ENCODE results near the gene LRRIQ4.

Gene LRRIQ4

GRCh38 chr3:169865176-169865767 lies 52.6 kb downstream of the LRRIQ4 start:
- H3K27me3 ChIP-seq (ENCODE audit: insufficient read depth, low read length), result no peaks in the 10 kb centered on the region
- H3K4me3 ChIP-seq (ENCODE audit: low read length), result no peak overlapping the region
- no peaks in the 10 kb centered on the region for H3K9me3 ChIP-seq (ENCODE audit: insufficient read depth, low read depth, low read length)
- H3K9ac ChIP-seq (ENCODE audit: low read depth, low read length), result no peak overlapping the region
- no peak overlapping the region for H3K27ac ChIP-seq (ENCODE audit: low read length)
- H3K36me3 ChIP-seq (ENCODE audit: insufficient read depth, low read depth, low read length), result no peaks in the 10 kb centered on the region
- H3K4me1 ChIP-seq (ENCODE audit: insufficient read depth, low read length), result peaks cover 8% of the 10 kb centered on the region; the same call in 1 of the 2 replicates

GRCh38 chr3:169867584-169868210 lies 55.0 kb downstream of the LRRIQ4 start:
- H3K27ac ChIP-seq (ENCODE audit: low read length), result no peak overlapping the region
- no peaks in the 10 kb centered on the region for H3K36me3 ChIP-seq (ENCODE audit: insufficient read depth, low read depth, low read length)
- H3K9ac ChIP-seq (ENCODE audit: low read depth, low read length), result no peak overlapping the region
- H3K27me3 ChIP-seq (ENCODE audit: insufficient read depth, low read length), result no peaks in the 10 kb centered on the region
- no peaks in the 10 kb centered on the region for H3K9me3 ChIP-seq (ENCODE audit: insufficient read depth, low read depth, low read length)
- peaks cover 2% of the 10 kb centered on the region; the same call in 1 of the 2 replicates for H3K4me1 ChIP-seq (ENCODE audit: insufficient read depth, low read length)
- no peak overlapping the region for H3K4me3 ChIP-seq (ENCODE audit: low read length)

GRCh38 chr3:169868369-169868768 lies 55.7 kb downstream of the LRRIQ4 start:
- Histone ChIP-seq H3K9ac (ENCODE audit: low read depth, low read length) (no peak overlapping the region), H3K9me3 (ENCODE audit: insufficient read depth, low read depth, low read length) (no peaks in the 10 kb centered on the region), H3K36me3 (ENCODE audit: insufficient read depth, low read depth, low read length) (no peaks in the 10 kb centered on the region), H3K27ac (ENCODE audit: low read length) (no peak overlapping the region), H3K27me3 (ENCODE audit: insufficient read depth, low read length) (no peaks in the 10 kb centered on the region), H3K4me3 (ENCODE audit: low read length) (no peak overlapping the region), H3K4me1 (ENCODE audit: insufficient read depth, low read length) (peaks cover 2% of the 10 kb centered on the region; the same call in 1 of the 2 replicates)

GRCh38 chr3:169869484-169870220 lies 57.0 kb downstream of the LRRIQ4 start, which contains the start of gene LRRC31:
Gene LRRC31, minus strand, starts transcription at chr3:169869935. Its CDS starts 128 bp downstream, at chr3:169869807.
- no peaks in the 10 kb centered on the region for H3K9me3 ChIP-seq (ENCODE audit: insufficient read depth, low read depth, low read length)
- H3K27me3 ChIP-seq (ENCODE audit: insufficient read depth, low read length), result no peaks in the 10 kb centered on the region
- no peak within 1 kb of the TSS for H3K9ac ChIP-seq (ENCODE audit: low read depth, low read length)
- H3K4me1 ChIP-seq (ENCODE audit: insufficient read depth, low read length), result peaks cover 2% of the 10 kb centered on the region; the same call in 1 of the 2 replicates
- H3K27ac ChIP-seq (ENCODE audit: low read length), result no peak within 1 kb of the TSS
- no peak within 1 kb of the TSS for H3K4me3 ChIP-seq (ENCODE audit: low read length)
- H3K36me3 ChIP-seq (ENCODE audit: insufficient read depth, low read depth, low read length), result no peaks in the 10 kb centered on the region

GRCh38 chr3:169871129-169871886 lies 58.6 kb downstream of the LRRIQ4 start:
- Histone ChIP-seq H3K27ac (ENCODE audit: low read length) (no peak overlapping the region), H3K27me3 (ENCODE audit: insufficient read depth, low read length) (no peaks in the 10 kb centered on the region), H3K9ac (ENCODE audit: low read depth, low read length) (no peak overlapping the region), H3K4me1 (ENCODE audit: insufficient read depth, low read length) (peaks cover 2% of the 10 kb centered on the region; the same call in 1 of the 2 replicates), H3K36me3 (ENCODE audit: insufficient read depth, low read depth, low read length) (no peaks in the 10 kb centered on the region), H3K4me3 (ENCODE audit: low read length) (no peak overlapping the region), H3K9me3 (ENCODE audit: insufficient read depth, low read depth, low read length) (no peaks in the 10 kb centered on the region)

DNA sequence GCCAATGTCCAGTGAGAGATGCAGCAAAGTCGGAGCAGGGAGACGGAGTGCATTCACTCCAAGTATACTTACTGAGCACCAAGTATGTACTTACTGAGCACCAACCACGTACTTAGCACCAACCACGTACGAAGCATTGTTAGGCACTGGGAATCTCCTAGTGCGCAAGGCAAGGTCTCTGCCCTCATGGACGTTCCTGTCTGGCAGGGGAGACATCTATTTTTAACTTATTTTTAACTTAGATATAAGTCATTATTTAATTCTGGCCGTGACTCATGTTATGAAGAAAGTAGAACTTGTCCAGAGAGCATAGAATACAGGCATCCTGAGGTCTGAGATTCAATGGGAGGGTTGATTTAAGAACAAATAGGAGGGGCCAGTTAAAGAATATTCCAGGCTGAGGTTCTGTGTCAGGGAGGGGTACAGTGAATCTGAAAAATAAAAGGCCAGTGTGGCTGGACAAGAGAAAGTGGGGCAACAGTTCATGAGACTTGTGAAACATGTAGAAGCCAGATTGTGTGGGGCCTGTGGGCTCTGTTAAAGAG lies 66.4 kb downstream of the LRRIQ4 start:
- H3K36me3 ChIP-seq (ENCODE audit: insufficient read depth, low read depth, low read length), result no peaks in the 10 kb centered on the region
- H3K27ac ChIP-seq (ENCODE audit: low read length), result no peak overlapping the region
- H3K4me3 ChIP-seq (ENCODE audit: low read length), result no peak overlapping the region
- no peaks in the 10 kb centered on the region for H3K9me3 ChIP-seq (ENCODE audit: insufficient read depth, low read depth, low read length)
- H3K9ac ChIP-seq (ENCODE audit: low read depth, low read length), result no peak overlapping the region
- H3K27me3 ChIP-seq (ENCODE audit: insufficient read depth, low read length), result no peaks in the 10 kb centered on the region
- no peaks in the 10 kb centered on the region for H3K4me1 ChIP-seq (ENCODE audit: insufficient read depth, low read length)

GRCh38 chr3:169879845-169880575 lies 67.3 kb downstream of the LRRIQ4 start:
- Histone ChIP-seq H3K4me1 (ENCODE audit: insufficient read depth, low read length) (no peaks in the 10 kb centered on the region; the same call in 1 of the 2 replicates), H3K27me3 (ENCODE audit: insufficient read depth, low read length) (no peaks in the 10 kb centered on the region), H3K9me3 (ENCODE audit: insufficient read depth, low read depth, low read length) (no peaks in the 10 kb centered on the region), H3K27ac (ENCODE audit: low read length) (no peak overlapping the region), H3K36me3 (ENCODE audit: insufficient read depth, low read depth, low read length) (no peaks in the 10 kb centered on the region), H3K9ac (ENCODE audit: low read depth, low read length) (no peak overlapping the region), H3K4me3 (ENCODE audit: low read length) (no peak overlapping the region)

DNA sequence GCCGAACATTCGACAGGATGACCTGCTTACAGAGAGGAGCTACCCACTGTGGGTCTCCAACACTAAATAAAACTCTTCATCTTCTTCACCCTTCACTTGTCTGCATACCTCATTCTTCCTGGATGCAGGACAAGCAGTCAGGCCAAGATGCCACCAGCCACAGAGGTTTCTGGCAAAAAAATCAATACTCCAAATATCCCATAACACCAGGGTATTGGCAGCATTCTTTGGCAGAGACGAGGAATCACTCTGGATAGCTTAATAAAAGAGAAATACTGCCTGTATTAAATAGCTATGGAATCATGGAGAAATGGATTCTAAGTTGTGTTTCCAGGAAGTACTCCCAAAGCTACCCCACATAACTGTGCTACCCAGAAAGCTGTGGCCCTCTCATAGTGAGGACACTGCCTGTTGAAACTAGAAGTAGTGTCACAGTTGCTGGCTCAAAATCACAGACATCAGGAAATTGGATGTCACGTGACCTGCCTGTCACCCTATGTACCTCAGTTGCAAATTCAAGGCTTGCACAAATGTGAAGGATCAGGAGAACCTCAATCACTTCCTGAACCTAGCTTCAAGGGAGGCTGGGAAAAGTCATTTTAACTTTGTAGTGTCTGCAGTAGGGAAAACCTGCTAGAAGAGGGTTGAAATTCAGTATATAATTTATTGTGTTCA lies 68.0 kb downstream of the LRRIQ4 start:
- H3K9ac ChIP-seq (ENCODE audit: low read depth, low read length), result no peak overlapping the region
- H3K4me3 ChIP-seq (ENCODE audit: low read length), result no peak overlapping the region
- no peaks in the 10 kb centered on the region for H3K9me3 ChIP-seq (ENCODE audit: insufficient read depth, low read depth, low read length)
- H3K4me1 ChIP-seq (ENCODE audit: insufficient read depth, low read length), result peaks cover 2% of the 10 kb centered on the region; the same call in 1 of the 2 replicates
- H3K27me3 ChIP-seq (ENCODE audit: insufficient read depth, low read length), result no peaks in the 10 kb centered on the region
- no peak overlapping the region for H3K27ac ChIP-seq (ENCODE audit: low read length)
- no peaks in the 10 kb centered on the region for H3K36me3 ChIP-seq (ENCODE audit: insufficient read depth, low read depth, low read length)

GRCh38 chr3:169886671-169887070 lies 74.0 kb downstream of the LRRIQ4 start:
- no peaks in the 10 kb centered on the region for H3K9me3 ChIP-seq (ENCODE audit: insufficient read depth, low read depth, low read length)
- H3K27ac ChIP-seq (ENCODE audit: low read length), result no peak overlapping the region
- no peaks in the 10 kb centered on the region for H3K36me3 ChIP-seq (ENCODE audit: insufficient read depth, low read depth, low read length)
- H3K4me3 ChIP-seq (ENCODE audit: low read length), result no peak overlapping the region
- H3K4me1 ChIP-seq (ENCODE audit: insufficient read depth, low read length), result peaks cover 5% of the 10 kb centered on the region; the same call in 1 of the 2 replicates
- H3K27me3 ChIP-seq (ENCODE audit: insufficient read depth, low read length), result no peaks in the 10 kb centered on the region
- no peak overlapping the region for H3K9ac ChIP-seq (ENCODE audit: low read depth, low read length)
